ENCODE data around the gene CIZ1. TPM values are rescaled to one million over a fixed set of nuclear protein-coding genes. Genes with fewer than 3 reads are reported as not detected.

Gene CIZ1
- polyA plus RNA-seq, 1 of the 3 experiments (the other 2 are of a cell fraction): 37.0 TPM

- Histone ChIP-seq H3K4me3 (ENCODE audit: low read depth in 2 of 2, low read length in 1 of 2) (peak overlapping the region; percentile 24 to 96; a peak in 3 of 4 replicates), H3K9me3 (no peaks in the 10 kb centered on the region), H3K27me3 (ENCODE audit: insufficient read depth) (no peaks in the 10 kb centered on the region), H3K36me3 (replicated peaks in 1 of 2; ENCODE audit: control insufficient read depth in 1 of 2, insufficient read depth in 2 of 2, low read length in 1 of 2) (peaks cover 0 to 21% of the 10 kb centered on the region in 2 experiments), H3K4me1 (ENCODE audit: control insufficient read depth in 1 of 2, insufficient read depth in 2 of 2, low read depth in 1 of 2, low read length in 1 of 2) (peaks cover 0 to 22% of the 10 kb centered on the region in 2 experiments; a peak in 1 of 4 replicates), H3F3A (replicated peaks; ENCODE audit: insufficient read depth) (no peaks in the 10 kb centered on the region), H2AFZ (ENCODE audit: low read depth) (no peak overlapping the region), H3K79me2 (ENCODE audit: insufficient read depth) (peaks cover 21% of the 10 kb centered on the region), H4K20me1 (ENCODE audit: insufficient read depth) (peaks cover 14% of the 10 kb centered on the region; the same call in 1 of the 2 replicates), H3K27ac (ENCODE audit: low read depth in 2 of 2, low read length in 1 of 2) (no peak overlapping the region; a peak in 1 of 4 replicates), H3K4me2 (peak overlapping the region; percentile 98), H3K9me2 (no peaks in the 10 kb centered on the region), H3K9ac (0 out of 2 replicates have a peak overlapping the region, but pooled peaks have one; percentile 89)
- ChIA-PET POLR2A (no interaction called here), CTCF (interaction anchor here (0.6 to 6.3 kb wide), 8 partner anchors 10 to 256 kb away, joined by 3 to 82 read pairs (median 3); no protein-coding TSS in a partner anchor)
- TF ChIP-seq SMC3 (IDR thresholded peaks at IDR 0.05; ENCODE audit: low read depth, low read length): no peak
- no peak for TF ChIP-seq NFIC (IDR thresholded peaks at IDR 0.05; ENCODE audit: borderline replicate concordance)
- no peak for TF ChIP-seq CHD2 (IDR thresholded peaks at IDR 0.05; ENCODE audit: low read length, partially characterized antibody)
- TF ChIP-seq USF2 (IDR thresholded peaks at IDR 0.05; ENCODE audit: borderline replicate concordance, low read depth, low read length): no peak
- TF ChIP-seq FOXJ3 (CRISPR knock-in tag; IDR thresholded peaks at IDR 0.05): no peak
- no peak for TF ChIP-seq EZH2phosphoT487 (IDR thresholded peaks at IDR 0.05; ENCODE audit: borderline replicate concordance, low read depth)
- no peak for TF ChIP-seq NRF1 (IDR thresholded peaks at IDR 0.05; ENCODE audit: low read depth, low read length)
- no peak for TF ChIP-seq CTCF (IDR thresholded peaks at IDR 0.05)
- TF ChIP-seq RXRA (IDR thresholded peaks at IDR 0.05; ENCODE audit: borderline replicate concordance, low read depth): no peak
- TF ChIP-seq MAX (IDR thresholded peaks at IDR 0.05; ENCODE audit: low read depth): no peak
- TF ChIP-seq FOXM1 (IDR thresholded peaks at IDR 0.05; ENCODE audit: low read depth): no peak
- TF ChIP-seq SIN3A (IDR thresholded peaks at IDR 0.05; ENCODE audit: borderline replicate concordance, low read depth, low read length): no peak
- no peak for TF ChIP-seq USF1 (IDR thresholded peaks at IDR 0.05; ENCODE audit: borderline replicate concordance, low read depth)
- TF ChIP-seq TCF12 (IDR thresholded peaks at IDR 0.05): no peak
- TF ChIP-seq YY1 (IDR thresholded peaks at IDR 0.05; ENCODE audit: low read depth): no peak
- TF ChIP-seq ZBTB33 (IDR thresholded peaks at IDR 0.05; ENCODE audit: borderline replicate concordance, low read depth): no peak
- TF ChIP-seq RCOR1 (IDR thresholded peaks at IDR 0.05; ENCODE audit: low read length): no peak
- no peak for TF ChIP-seq GATA2 (CRISPR knock-in tag; IDR thresholded peaks at IDR 0.05)
- no peak for TF ChIP-seq GABPA (IDR thresholded peaks at IDR 0.05; ENCODE audit: low read depth)
- TF ChIP-seq ELF1 (IDR thresholded peaks at IDR 0.05): no peak
- WGBS (ENCODE audit: low lambda C conversion rate): 73% methylated on average over 10 of the region's 10 CpGs
- no peak for DNase-seq
These were observed 65.6 kb downstream of the CIZ1 start for GRCh38 chr9:128125580-128126354.

Data from SK-N-SH (cell line).